ENCODE results near the gene SETD1B. TPM values are rescaled to one million over a fixed set of nuclear protein-coding genes. Genes with fewer than 3 reads are reported as not detected.

SETD1B gene
- total and polyA plus RNA-seq, 2 experiments from 2014 or later: 2.4 to 15.1 TPM

DNA sequence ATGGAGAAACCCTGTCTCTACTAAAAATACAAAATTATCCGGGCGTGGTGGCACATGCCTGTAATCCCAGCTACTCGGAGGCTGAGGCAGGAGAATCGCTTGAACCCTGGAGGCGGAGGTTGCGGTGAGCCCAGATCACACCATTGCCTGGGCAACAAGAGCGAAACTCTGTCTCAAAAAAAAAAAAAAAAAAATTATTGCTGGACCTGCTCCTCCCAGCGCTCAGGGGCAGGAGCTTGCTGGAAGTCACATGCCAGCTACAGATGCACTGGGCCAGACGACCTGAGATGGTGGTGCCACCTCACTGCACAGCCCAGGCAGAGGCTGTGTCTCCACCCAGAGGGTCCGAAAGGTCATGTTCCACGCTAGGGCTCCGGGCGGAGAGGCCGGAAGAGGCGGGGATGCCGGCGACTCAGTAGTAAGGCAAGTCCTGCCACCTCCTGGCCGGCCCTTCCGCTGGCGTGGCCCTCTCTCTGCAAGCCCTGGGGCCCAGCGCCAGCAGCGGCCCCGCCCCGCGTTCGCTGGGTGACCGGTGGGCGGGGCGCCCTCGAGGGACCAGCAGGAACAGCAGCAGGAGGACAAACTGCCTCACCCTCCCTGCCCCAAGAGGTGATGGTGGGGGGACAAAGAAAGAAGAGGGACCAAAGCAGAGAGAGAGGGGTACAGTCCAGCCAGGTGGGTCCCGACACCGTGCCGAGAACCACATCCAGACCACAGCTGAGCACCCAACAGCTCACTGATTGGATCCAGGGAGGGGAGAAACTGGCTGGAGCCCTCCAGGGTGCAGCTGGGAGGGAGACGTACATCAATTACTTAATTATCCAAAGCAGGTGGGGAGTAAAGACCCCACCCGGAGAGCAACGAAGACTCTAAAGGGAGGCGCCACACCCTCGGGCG is 6.7 kb upstream of the SETD1B start:
- H3K27me3 ChIP-seq: no peaks in the 10 kb centered on the region
- no peaks in the 10 kb centered on the region for H3K9me3 ChIP-seq (ENCODE audit: low read depth)
- H3K4me3 ChIP-seq: peak overlapping the region; percentile 14
- peak; percentile 37 for TF ChIP-seq CTCF (IDR thresholded peaks at IDR 0.05; ENCODE audit: low read depth, low read length)
- peaks cover 40% of the 10 kb centered on the region for H3K4me1 ChIP-seq (ENCODE audit: low read depth)
- peak; percentile 89 to 94 for DNase-seq (ENCODE audit: low read depth in 1 of 2, low spot score in 1 of 2)
- H3K27ac ChIP-seq: peak overlapping the region; percentile 100
- peaks cover 3% of the 10 kb centered on the region for H3K36me3 ChIP-seq

GRCh38 chr12:121797937-121798786 is 5.6 kb upstream of the SETD1B start:
- no peak for TF ChIP-seq CTCF (IDR thresholded peaks at IDR 0.05; ENCODE audit: low read depth, low read length)
- Histone ChIP-seq H3K9me3 (ENCODE audit: low read depth) (no peaks in the 10 kb centered on the region), H3K27ac (peak overlapping the region; percentile 100), H3K4me3 (peak overlapping the region; percentile 89), H3K36me3 (peaks cover 3% of the 10 kb centered on the region), H3K4me1 (ENCODE audit: low read depth) (peaks cover 34% of the 10 kb centered on the region), H3K27me3 (no peaks in the 10 kb centered on the region)
- DNase-seq (ENCODE audit: low read depth in 1 of 2, low spot score in 1 of 2): peak in 1 of 2 donors; percentile 44

GRCh38 chr12:121798787-121799155 is 5.0 kb upstream of the SETD1B start:
- peaks cover 34% of the 10 kb centered on the region for H3K4me1 ChIP-seq (ENCODE audit: low read depth)
- H3K36me3 ChIP-seq: peaks cover 3% of the 10 kb centered on the region
- peak overlapping the region; percentile 100 for H3K27ac ChIP-seq

GRCh38 chr12:121799156-121799841 is 4.5 kb upstream of the SETD1B start:
- peak overlapping the region; percentile 100 for H3K27ac ChIP-seq

More at GRCh38 chr12:121798787-121799155, 5.0 kb upstream of the SETD1B start:
- TF ChIP-seq CTCF (IDR thresholded peaks at IDR 0.05; ENCODE audit: low read depth, low read length): no peak
- Histone ChIP-seq H3K27me3 (no peaks in the 10 kb centered on the region), H3K4me3 (peak overlapping the region; percentile 89), H3K9me3 (ENCODE audit: low read depth) (no peaks in the 10 kb centered on the region)
- no peak for DNase-seq (ENCODE audit: low read depth in 1 of 2, low spot score in 1 of 2)

More at GRCh38 chr12:121799156-121799841, 4.5 kb upstream of the SETD1B start:
- H3K9me3 ChIP-seq (ENCODE audit: low read depth): no peaks in the 10 kb centered on the region
- peak; percentile 78 to 84 for DNase-seq (ENCODE audit: low read depth in 1 of 2, low spot score in 1 of 2)
- H3K4me3 ChIP-seq: peak overlapping the region; percentile 89
- H3K27me3 ChIP-seq: no peaks in the 10 kb centered on the region
- no peak for TF ChIP-seq CTCF (IDR thresholded peaks at IDR 0.05; ENCODE audit: low read depth, low read length)
- peaks cover 34% of the 10 kb centered on the region for H3K4me1 ChIP-seq (ENCODE audit: low read depth)
- H3K36me3 ChIP-seq: peaks cover 3% of the 10 kb centered on the region
